ENCODE results near the gene SMCHD1. TPM values are rescaled to one million over a fixed set of nuclear protein-coding genes. Genes with fewer than 3 reads are reported as not detected.
A peak's percentile ranks its signal among the peaks of the same experiment; 100 is the strongest.
"Not testable (repeated sequence)": the region's sequence is repeated elsewhere in the genome, so short reads cannot be mapped to it uniquely, and the experiment has no call there.

Gene SMCHD1
- total RNA-seq, 4 donors from 2014 or later, result 59.8 to 96.5 (median 73.6) TPM

GRCh38 chr18:2656237-2656980 lies 883 bp downstream of the SMCHD1 start:
- peak in 1 of 2 donors; percentile 27 for DNase-seq (ENCODE audit: low spot score in 2 of 2)
- H3K9me3 ChIP-seq, result no peaks in the 10 kb centered on the region
- H3K27me3 ChIP-seq, result no peaks in the 10 kb centered on the region
- no peak for TF ChIP-seq EP300 (IDR thresholded peaks at IDR 0.05)
- TF ChIP-seq POLR2A (IDR thresholded peaks at IDR 0.05), result no peak
- TF ChIP-seq CTCF (IDR thresholded peaks at IDR 0.05), result no peak
- H3K27ac ChIP-seq, result peak overlapping the region; percentile 95 to 100 (median 99)
- peak overlapping the region; percentile 67 to 99 (median 87) for H3K4me3 ChIP-seq
- WGBS, 2 donors, result 0 to 1% methylated on average over 44 to 48 of the region's 49 CpGs
- H3K36me3 ChIP-seq, result no peaks in the 10 kb centered on the region
- peaks cover 0 to 46% (median 18%) of the 10 kb centered on the region in 4 donors for H3K4me1 ChIP-seq

- TF ChIP-seq EP300 (IDR thresholded peaks at IDR 0.05), result no peak
- no peak for TF ChIP-seq POLR2A (IDR thresholded peaks at IDR 0.05)
- no peak for TF ChIP-seq CTCF (IDR thresholded peaks at IDR 0.05)
- H3K4me1 ChIP-seq, result peaks cover 0 to 46% (median 18%) of the 10 kb centered on the region in 4 donors
- peak overlapping the region; percentile 95 to 100 (median 99) for H3K27ac ChIP-seq
- DNase-seq (ENCODE audit: low spot score in 2 of 2), result no peak
- 3% methylated on average over 12 of the region's 12 CpGs for WGBS, 2 donors
- H3K27me3 ChIP-seq, result no peaks in the 10 kb centered on the region
- no peaks in the 10 kb centered on the region for H3K9me3 ChIP-seq
- H3K36me3 ChIP-seq, result no peaks in the 10 kb centered on the region
- peak overlapping the region; percentile 67 to 99 (median 87) for H3K4me3 ChIP-seq
These were observed 1.5 kb downstream of the SMCHD1 start for GRCh38 chr18:2656981-2657512.

DNA sequence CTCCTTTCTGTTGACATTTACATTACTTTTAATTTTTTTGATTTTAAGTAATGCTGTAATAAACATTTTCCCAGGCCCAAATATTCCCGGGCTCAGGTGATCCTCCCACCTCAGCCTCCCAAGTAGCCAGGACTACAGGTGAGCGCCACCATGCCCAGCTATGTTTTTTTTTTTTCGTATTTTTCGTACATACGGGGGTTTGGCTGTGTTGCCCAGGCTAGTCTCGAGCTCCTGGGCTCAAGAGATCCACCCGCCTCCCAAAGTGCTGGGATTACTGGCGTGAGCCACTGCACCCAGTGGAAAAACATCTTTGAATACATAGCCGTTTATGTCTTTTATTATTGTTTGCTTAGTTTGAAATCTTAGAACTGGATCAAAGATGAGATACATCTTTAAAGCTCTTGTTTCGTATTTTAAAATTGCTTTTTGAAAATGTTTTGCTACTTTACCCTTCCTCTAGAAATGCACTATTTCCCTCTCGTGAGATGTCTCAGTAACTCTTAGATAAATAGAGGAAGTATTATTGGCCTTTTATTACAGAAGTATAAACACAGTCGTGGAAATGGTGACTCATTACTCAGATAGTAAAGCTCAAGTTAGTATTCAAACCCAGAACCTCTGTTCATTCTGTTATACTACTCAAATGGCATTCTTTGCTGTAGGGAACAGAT lies 2.4 kb downstream of the SMCHD1 start:
- Histone ChIP-seq H3K4me1 (peaks cover 0 to 52% (median 18%) of the 10 kb centered on the region in 4 donors), H3K4me3 (peak overlapping the region in 3 of 4 donors; percentile 3 to 78 (median 67))
- WGBS, 2 donors, result 45 to 50% methylated on average over 12 of the region's 12 CpGs

DNA sequence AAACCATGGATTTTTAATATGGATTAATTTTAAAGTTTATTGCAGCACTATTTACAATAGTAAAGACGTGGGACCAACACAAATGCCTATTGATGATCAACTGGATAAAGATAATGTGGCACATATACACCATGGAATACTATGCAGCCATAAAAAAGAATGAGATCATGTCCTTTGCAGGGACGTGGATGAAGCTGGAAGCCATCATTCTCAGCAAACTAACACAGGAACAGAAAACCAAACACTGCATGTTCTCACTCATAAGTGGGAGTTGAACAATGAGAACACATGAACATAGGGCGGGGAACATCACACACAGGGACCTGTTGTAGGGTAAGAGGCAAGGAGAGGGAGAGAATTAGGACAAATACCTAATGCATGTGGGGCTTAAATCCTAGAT lies 5.3 kb downstream of the SMCHD1 start:
- peaks cover 0 to 57% (median 18%) of the 10 kb centered on the region in 4 donors for H3K4me1 ChIP-seq

More for the DNA sequence above, 2.4 kb downstream of the SMCHD1 start:
- Histone ChIP-seq H3K27me3 (no peaks in the 10 kb centered on the region), H3K36me3 (no peaks in the 10 kb centered on the region), H3K27ac (peak overlapping the region in 3 of 4 donors; percentile 95 to 100 (median 99)), H3K9me3 (no peaks in the 10 kb centered on the region)
- DNase-seq (ENCODE audit: low spot score in 2 of 2), result no peak
- TF ChIP-seq EP300 (IDR thresholded peaks at IDR 0.05) (peak in 1 of 2 donors; percentile 42), CTCF (IDR thresholded peaks at IDR 0.05) (no peak), POLR2A (IDR thresholded peaks at IDR 0.05) (peak in 1 of 2 donors; percentile 31)

GRCh38 chr18:2662288-2662687 lies 6.8 kb downstream of the SMCHD1 start:
- H3K4me1 ChIP-seq, result peaks cover 0 to 53% (median 14%) of the 10 kb centered on the region in 4 donors
- DNase-seq (ENCODE audit: low spot score in 2 of 2); H3K27me3 ChIP-seq; H3K4me3 ChIP-seq; H3K9me3 ChIP-seq; H3K36me3 ChIP-seq; H3K27ac ChIP-seq: not testable (repeated sequence)
- WGBS, 2 donors, result 89 to 94% methylated on average over 7 of the region's 7 CpGs

More for the DNA sequence above, 5.3 kb downstream of the SMCHD1 start:
- not testable (repeated sequence) for H3K36me3 ChIP-seq; H3K4me3 ChIP-seq; H3K27me3 ChIP-seq; H3K27ac ChIP-seq; H3K9me3 ChIP-seq; DNase-seq (ENCODE audit: low spot score in 2 of 2)
- 95 to 96% methylated on average over 3 of the region's 3 CpGs for WGBS, 2 donors

GRCh38 chr18:2662990-2663389 lies 7.5 kb downstream of the SMCHD1 start:
- H3K4me1 ChIP-seq, result peaks cover 0 to 46% (median 8%) of the 10 kb centered on the region in 4 donors
- no peak overlapping the region for H3K4me3 ChIP-seq
- DNase-seq (ENCODE audit: low spot score in 2 of 2), result no peak
- no peaks in the 10 kb centered on the region for H3K27me3 ChIP-seq
- no peak for TF ChIP-seq POLR2A (IDR thresholded peaks at IDR 0.05)
- no peak for TF ChIP-seq CTCF (IDR thresholded peaks at IDR 0.05)
- no peak for TF ChIP-seq EP300 (IDR thresholded peaks at IDR 0.05)
- 85 to 88% methylated on average over 5 of the region's 5 CpGs for WGBS, 2 donors
- H3K9me3 ChIP-seq, result no peaks in the 10 kb centered on the region
- H3K36me3 ChIP-seq, result peaks cover 0 to 13% (median 9%) of the 10 kb centered on the region in 3 donors
- no peak overlapping the region for H3K27ac ChIP-seq

All from tibial nerve (tissue), 4 donors.